Islet precursor cell (in vitro differentiated cells): Measurements from ENCODE around the gene ACO2.

Source experiments
- DNase-seq: peaks from one replicate; pipeline ENCODE4 v3.0.0-alpha.2; 2018

The ACO2 gene

DNA sequence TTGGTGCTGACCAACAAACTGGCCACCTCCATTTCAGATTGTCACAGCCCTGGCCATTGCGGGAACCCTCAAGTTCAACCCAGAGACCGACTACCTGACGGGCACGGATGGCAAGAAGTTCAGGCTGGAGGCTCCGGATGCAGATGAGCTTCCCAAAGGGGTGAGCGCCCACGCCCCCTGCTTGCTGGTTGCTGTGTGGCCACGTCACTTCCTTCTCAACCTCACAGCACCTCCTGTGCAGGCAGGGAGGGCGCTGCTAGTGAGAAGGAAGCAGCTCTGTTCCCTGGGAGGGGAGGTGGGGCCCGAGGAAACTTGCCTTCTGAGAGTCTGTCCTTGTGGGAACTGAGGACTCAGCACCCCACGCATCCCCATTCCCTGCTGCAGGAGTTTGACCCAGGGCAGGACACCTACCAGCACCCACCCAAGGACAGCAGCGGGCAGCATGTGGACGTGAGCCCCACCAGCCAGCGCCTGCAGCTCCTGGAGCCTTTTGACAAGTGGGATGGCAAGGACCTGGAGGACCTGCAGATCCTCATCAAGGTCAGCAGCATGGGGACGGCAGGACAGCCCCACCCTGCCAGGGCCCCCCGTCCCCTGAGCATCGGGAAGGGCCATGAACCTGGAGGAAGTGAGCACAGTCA is 56.0 kb downstream of the ACO2 start:
- DNase-seq, result no peak

DNA sequence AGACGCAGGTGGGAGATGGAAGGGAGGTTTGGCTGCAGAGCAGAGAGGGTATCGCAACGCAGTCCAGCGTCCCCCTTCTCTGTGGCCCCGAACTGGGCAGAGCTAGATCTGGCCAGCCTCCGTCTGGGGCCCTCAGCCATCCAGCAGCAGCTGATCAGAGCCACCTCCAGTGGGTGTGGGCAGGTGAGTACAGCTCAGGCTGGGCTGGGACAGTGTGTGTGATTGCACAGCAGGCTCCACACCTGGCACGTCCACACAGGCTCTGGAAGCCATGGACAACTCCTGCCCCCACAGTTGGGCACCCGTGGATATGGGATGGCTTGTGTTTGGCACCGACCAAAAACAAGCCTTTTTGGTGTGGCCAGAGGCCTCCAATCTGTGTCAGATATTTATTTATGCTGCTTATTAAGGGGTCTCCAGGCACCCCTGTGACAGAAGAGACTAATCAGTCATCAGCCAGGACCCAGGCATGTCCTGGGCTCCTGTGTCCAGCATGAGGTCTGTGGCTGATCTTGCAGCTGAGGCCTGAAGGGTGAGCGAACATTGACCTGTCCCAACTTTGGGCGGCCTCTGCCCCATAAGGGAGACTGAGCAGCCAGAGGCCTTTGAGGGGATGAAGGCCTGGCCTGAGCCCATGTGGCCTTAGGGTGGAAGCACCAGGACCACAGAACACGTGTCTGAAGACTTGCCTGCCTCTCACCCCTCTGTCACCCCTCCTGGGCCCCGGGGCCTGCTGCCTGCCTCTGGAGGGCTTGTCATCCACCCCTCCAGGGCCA is 56.7 kb downstream of the ACO2 start:
- no peak for DNase-seq

DNA sequence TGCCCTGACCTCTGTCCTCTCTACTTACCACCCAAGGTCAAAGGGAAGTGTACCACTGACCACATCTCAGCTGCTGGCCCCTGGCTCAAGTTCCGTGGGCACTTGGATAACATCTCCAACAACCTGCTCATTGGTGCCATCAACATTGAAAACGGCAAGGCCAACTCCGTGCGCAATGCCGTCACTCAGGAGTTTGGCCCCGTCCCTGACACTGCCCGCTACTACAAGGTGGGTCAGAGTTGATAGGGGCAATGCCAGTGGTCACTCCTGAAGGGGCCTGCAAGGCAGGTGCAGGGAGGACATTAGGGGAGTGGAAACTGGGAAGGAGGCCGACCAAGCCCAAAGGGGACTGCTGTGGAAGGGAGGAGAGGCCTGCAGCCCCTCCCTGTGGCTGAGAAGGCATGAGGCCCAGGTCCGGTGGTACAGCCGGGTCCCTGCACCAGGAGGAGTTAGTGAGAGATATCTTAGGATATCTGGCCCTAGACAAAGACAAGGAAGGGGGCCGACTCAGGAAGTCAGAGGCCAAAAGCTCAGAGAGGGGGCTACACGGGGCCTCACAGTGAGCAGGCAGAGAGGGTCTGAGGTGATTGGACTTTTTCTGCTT is 57.4 kb downstream of the ACO2 start:
- DNase-seq, result no peak

DNA sequence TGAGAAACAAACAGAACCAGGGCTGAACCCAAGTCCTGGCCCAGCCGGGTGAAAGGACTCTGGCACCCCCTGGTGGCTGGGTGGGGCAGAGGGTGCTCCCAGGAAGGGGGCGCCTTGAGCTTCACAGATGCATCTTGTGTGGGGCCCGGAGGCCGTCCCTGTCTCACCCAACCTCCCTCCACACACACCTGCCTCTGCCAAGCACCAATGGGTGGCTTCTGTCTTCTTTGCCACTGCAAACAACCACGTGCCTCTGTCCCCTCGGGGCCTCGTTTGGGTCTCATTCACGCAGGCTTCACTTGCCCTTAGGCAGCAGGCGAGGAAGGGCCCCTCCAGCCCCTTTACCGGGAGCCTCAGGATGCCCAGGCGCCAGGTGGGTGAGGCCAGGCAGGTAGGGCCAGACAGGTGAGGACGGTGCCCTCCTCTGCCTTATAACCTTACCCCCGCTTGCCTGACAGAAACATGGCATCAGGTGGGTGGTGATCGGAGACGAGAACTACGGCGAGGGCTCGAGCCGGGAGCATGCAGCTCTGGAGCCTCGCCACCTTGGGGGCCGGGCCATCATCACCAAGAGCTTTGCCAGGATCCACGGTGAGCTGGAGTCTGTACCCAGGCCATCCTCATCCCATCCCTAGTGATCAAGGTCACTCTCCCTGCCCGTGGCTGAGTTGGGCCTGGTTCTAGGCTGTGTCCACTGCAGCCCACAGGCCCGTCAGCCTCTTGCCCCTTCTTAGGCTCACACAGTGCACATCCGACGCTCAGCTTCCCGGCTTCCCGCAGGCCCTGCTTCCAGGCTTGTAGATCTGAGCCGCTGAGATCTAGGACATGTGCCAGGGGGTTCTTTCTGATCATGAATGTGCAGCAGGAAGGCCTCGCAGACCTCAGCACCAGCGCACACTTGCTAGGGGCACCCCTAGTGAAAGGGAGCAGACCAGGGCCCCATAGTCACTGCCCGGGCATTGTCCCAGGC is 58.2 kb downstream of the ACO2 start:
- DNase-seq, result peak; percentile 69

DNA sequence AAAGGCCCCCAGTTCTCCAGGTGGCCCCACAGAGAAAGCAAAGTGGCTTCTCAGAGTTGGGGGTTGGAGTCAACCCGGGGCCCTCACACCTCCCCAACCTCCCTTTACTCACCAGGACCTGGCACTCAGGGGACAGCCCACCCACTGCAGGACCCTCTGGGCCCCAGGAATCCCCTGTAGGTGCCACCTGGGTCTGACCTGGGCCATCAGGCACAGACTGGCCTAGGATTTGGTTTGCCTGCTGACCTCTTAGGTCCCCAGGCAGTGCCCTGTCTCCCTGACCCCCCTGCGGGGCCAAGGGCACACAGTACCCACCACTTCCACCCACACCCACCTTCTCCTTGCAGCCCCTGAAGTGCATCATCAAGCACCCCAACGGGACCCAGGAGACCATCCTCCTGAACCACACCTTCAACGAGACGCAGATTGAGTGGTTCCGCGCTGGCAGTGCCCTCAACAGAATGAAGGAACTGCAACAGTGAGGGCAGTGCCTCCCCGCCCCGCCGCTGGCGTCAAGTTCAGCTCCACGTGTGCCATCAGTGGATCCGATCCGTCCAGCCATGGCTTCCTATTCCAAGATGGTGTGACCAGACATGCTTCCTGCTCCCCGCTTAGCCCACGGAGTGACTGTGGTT is 59.3 kb downstream of the ACO2 start:
- no peak for DNase-seq

DNA sequence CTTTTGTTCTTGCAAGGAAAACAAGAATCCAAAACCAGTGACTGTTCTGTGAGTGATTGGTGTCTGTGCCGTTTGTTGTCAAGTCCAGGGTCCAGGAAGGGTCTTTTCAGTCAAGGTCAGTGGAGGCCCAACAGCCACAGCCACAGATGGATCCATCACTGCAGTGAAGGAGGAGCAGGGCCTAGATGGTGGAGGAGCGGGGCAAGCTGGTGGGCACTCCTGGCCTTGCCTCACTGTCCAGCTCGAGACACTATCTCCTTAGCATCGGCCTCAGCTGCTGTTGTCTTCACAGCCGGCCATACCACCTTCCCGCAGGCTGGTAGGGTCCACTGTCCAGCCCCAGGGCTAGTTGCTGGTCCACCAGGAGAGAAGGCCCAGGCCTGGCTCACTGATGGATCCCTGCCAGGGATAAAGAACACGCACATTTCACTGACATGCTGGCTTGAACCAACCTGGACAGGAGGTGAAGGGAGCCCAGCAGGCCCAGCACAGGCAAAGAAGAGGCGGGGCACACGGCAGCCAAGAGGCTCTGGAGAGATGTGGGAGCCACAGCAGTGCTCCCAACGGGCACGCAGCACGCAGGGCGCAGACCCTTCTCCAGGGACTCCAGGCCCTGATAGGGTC is 60.1 kb downstream of the ACO2 start:
- no peak for DNase-seq

DNA sequence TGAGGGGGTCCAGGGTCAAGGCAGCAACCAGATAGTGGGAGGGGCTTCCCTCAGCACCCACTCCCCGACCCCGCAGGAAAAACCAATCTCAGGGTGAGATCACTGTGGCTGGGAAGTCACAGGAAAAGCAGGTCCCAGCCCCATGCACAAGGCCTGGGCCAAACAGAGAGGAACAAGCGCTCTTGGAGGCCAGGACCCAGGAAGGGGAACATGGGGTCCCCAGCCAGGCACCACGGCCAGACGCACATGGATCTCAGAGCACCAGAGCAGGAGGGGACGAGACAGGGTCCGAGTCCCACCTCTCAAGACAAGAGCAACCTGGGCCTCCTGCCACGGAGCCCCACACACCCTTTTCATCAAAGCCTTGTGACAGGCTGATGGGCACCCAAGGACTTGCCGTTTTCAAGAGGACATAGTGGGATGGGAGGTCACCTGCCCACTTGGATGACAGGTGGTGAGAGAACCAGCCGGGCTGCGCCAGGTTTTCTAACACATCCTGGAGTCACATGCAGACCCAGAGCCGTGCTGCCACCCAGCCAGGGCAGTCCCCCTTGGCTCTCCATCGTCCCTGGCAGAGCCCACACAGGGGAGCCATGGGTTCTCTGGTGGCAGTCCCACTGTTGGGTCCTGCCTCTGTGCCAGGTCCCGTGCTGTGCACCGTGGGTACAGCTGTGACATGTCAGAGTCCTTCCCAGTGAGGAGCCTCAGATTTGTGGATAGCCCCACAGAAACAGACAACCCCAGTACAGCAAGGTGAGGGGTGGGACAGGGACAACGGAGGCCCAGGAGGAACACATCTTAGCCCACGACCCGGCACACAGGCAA is 62.2 kb downstream of the ACO2 start:
- DNase-seq, result no peak

DNA sequence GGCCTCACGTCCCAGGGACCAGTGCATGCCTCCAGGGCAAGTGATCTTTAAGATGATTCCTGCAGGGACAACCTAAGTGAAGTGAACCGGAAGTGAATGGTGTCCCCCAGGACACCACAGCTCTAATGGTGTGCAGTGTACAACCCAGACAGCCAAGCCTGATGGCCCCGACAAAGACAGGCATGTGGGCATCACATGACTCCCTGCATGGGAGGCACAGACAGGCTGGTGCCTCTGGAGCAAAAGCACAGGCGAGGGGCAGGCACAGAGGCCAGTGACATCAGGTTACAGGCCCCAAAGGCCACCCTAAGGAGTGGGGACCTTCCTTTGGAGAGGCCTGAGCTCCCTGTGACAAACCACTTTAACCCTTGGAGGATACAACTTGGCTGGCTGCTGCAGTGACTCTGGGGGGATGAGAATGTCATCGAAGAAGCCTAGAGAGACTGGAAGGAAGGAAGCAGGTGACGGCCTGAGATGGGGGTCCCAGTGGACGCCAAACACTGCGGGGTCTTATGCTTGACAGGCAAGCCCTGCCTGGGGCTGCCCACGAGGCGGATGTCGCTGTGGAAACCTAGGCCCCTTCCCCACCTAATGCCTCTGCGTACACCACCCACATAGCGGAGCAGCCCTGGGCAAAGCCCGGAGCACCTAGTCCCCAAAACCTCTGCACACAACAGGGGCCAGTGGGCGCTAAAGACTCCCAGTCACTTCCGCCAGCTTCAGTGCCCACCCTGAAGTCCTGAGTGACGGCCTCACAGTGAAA is 63.0 kb downstream of the ACO2 start:
- DNase-seq, result no peak

DNA sequence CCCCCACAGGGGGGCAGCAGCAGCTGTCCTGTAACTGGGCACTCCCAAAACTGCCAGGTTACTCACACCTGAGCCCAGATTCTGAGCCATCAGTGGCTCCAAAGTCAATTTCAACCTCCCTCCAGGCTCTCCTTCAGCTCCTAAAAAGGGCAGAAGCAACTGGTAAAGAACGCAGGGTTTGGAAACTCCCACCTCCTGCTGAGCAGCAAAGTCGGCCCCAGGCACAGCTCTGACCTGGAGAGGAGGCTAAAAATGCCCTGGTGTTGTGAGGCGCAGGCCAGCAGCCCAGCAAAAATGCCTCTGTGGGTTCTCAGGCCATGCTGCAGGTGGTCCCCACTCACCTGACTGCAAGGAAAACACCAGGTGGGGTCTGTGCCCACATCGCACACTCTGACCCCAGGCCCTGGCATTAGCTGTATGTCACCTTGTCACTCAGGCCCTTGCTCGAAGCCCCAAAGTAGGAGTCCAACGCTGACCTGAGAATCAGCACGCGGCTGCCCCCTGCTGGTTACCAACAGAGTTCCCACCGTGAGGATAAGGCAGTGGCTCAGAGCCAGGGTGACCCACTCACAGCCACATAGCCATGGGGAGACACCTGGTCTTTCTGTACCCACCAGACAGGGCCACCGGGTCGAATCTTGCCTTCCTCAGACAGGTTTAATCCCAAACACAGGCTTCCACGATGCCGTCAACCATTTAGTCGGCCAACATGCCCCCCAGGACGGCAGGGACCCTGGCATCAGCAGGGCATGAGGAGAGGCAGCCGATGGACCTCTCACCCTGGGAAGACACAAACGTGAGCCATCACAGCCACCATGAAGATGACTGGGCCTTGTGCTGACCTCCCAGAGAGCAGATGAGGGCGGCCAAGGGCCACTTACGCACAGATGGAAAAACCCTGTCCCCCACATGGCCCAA is 64.2 kb downstream of the ACO2 start:
- DNase-seq, result peak; percentile 88

DNA sequence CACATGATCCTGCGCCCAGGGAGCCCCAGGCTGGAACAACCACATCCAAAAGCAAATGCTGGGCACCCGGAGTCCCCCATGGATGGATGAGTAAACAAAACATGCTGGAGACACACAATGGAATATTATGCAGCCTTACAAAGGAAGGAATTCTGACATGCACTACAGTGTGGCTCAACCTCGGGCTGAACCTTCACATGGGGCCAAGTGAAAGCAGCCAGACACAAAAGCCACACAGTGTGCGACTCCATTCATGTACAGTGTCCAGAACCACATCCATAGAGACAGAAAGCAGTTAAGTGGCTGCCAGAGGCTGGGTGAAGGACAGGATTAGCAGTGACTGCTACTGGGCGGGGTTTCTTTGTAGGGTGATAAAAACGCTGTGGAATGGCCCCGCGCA is 65.3 kb downstream of the ACO2 start:
- DNase-seq, result no peak

DNA sequence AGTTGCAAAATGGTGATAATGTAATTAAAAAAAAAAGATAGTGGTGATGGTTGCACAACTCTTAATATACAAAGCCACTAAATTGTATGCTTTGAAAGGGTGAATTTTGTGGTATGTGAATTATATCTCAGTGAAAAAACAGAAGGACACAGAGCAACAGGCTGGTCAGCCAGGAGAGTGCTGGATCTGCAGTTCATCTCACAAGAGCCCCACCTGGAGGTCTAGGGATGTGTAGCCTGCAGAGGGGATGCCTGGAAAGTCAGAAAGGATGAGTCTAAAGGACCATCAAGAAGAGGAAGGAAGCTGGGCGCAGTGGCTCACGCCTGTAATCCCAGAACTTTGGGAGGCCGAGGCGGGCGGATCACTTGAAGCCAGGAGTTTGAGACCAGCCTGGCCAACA is 66.3 kb downstream of the ACO2 start:
- peak; percentile 81 for DNase-seq

DNA sequence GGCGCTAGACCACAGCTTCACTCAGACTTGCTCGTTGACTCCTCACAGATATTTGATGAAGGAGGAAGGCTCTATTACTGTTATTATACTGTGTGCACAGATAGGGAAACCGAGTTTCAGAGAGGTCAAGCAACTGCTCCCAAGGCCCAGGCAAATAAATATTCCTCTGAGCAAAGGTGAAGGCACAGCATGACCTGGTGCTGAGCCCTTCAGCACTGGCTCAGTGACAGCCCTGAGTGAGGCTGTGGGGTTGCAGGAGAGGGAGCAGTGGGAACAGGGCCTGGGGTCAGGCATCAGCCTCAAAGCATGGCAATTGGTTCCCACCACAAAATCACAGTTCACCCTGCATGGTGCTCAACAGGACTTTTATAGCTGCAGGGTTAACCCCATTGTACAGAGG is 68.3 kb downstream of the ACO2 start:
- DNase-seq, result no peak

DNA sequence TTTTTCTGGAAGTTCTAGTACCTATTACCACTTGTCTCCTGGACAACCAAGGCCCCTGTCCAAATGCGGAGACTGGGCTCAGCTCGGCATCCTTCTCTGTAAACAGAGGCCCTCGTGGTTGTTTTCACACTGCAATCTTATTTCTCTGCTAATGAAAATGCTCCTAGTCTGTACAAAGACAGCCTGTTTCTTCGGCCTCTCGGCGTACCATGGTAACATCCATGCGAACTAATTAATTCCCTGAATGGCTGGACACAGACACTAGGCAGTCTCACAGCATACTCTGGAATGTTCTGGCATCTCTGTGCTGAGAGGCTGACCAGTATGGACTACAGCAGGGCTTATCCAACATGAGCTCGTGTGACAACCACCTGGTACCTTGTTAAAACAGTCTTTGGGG is 69.7 kb downstream of the ACO2 start:
- DNase-seq, result no peak

DNA sequence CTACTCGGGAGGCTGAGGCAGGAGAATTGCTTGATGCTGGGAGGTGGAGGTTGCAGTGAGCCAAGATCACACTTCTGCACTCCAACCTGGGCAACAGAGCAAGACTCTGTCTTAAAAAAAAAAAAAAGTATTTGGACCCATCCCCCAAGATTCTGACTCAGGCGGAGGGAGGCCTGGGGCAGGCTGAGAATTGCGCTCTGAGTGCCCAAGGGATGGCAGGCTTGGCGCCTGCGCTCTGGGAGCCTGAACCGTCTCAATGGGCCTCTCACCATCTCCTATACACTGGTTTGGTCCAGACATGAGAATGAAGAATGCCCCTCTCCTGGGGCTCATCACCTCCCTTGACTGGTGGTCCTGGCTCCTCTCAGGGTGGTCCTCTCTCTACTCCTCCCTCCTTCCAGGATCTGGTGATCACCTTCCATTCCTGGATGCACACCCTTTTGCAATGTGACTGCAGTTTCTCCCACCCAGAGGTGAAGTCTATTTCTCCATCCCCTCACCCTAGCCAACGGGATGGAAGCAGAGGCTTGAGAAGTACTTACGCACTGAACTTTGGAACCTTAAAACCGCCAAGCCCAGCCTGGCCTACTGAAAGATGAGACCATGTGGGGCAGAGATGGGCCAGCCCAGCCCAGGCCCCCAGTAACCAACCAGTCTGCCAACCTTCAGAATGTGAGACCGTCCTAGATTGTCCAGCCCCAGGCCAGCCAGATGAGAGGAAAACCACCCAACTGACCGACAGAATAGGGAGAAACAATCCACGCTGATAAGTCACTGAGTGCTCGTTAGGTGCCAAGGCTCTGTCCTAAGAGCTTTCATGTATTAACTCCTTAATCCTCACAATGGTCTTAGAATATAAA is 70.5 kb downstream of the ACO2 start:
- no peak for DNase-seq

DNA sequence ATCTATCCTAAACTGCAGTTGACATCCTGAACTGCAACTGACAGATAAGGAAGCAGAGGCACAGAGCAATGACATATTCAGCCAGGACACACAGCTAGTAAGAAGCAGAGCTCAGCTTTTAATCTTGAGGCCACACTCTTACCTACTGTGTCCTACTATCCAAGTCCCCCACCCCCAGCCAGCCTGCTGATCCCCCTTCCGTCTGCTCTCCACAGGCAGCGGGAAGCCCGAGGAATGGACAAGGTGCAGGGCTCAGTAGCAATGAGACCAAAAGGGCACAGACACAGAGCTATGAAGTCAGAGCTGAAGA is 71.0 kb downstream of the ACO2 start:
- DNase-seq, result no peak

DNA sequence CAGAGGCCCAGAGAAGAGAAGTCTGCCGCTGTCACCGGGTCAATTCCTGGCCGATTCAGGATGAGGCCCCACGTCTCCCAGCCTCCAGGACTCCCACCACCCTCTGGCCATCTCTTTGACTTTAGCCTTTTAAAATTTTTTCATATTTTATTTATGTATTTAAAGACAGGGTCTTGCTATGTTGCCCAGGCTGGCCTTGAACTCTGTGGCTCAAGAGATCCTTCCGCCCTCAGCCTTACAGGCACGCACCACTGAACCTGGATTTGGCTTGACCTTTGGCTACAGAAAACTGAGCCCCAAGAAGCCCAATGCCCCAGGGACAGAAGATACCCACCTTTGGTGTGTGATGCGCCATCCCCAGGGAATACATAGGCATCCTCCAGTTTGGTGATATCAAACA is 71.4 kb downstream of the ACO2 start:
- no peak for DNase-seq

DNA sequence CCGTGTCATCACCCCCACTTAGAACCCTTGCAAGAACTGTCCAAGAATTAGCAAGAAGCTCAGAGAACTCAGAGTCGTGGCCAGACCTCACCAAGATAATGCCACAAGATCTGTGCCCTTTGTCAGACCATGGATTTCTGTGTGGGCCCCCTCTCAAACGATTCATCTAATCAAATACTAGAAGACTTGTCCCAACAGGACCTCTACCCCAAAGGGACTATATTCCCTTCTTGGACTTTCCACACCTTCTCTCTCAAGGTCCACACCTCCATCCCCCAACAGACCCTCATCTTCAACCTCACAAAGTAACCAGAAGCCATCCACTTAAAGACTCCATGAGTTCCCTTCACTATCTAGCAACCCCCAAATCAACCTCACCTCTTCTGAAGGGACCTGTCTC is 72.6 kb downstream of the ACO2 start:
- DNase-seq, result no peak

DNA sequence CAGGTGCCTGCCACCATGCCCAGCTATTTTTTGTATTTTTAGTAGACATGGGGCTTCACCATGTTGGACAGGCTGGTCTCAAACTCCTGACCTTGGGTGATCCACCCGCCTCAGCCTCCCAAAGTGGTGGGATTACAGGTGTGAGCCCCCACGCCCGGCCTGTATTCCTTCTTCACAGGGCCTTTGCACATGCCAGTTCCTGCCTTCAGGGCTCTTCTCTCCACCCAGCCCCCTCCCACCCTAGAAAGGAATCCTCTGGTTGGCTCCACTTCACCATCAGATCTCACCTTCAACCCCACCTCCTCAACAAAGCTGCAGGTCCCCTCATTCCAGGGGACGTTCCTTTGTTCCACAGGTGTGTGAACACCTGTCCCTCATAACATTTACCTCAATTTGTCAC is 73.3 kb downstream of the ACO2 start:
- no peak for DNase-seq
